Left lung (tissue), 10 donors: ENCODE results near the gene TTLL5. TPM values are rescaled to one million over a fixed set of nuclear protein-coding genes. Genes with fewer than 3 reads are reported as not detected.

ENCODE experiments used
- ATAC-seq: fragments of 200-7000 bp; cut with Tn5 transposase; one replicate; pipeline ENCODE4 v1.9.1; 2020; ENCODE audit warnings: moderate library complexity
- DNase-seq, 4 donors: peaks; one replicate each; pipeline ENCODE4 v3.0.0-alpha.2; 2013 to 2020
- H3K27ac ChIP-seq, 2 donors: fragments of 200-600 bp; sonication (generic) in 1 of 2; one replicate each; pipeline versions ENCODE4 v1.5.0 to v1.8.0; 2020 to 2021
- H3K27me3 ChIP-seq, 2 donors: fragments of 200-600 bp; sonication (generic) in 1 of 2; one replicate each; pipeline versions ENCODE4 v1.5.0 to v1.8.0; 2020 to 2021
- H3K36me3 ChIP-seq, 2 donors: fragments of 200-600 bp; sonication (generic) in 1 of 2; one replicate each; pipeline versions ENCODE4 v1.5.0 to v1.8.0; 2020 to 2021
- H3K4me1 ChIP-seq, 2 donors: fragments of 200-600 bp; one replicate each; pipeline ENCODE4 v1.8.0; 2021
- H3K4me3 ChIP-seq, 2 donors: fragments of 200-600 bp; sonication (generic) in 1 of 2; one replicate each; pipeline versions ENCODE4 v1.5.0 to v1.8.0; 2020 to 2021; ENCODE audit warnings: mild to moderate bottlenecking in 1 of 2
- H3K9me3 ChIP-seq, 2 donors: fragments of 200-600 bp; sonication (generic) in 1 of 2; one replicate each; pipeline versions ENCODE4 v1.5.0 to v1.8.0; 2020 to 2021
- intact Hi-C, 2 donors: fragments of 100-400 bp; cut with DNase I; formaldehyde crosslinking; loops; one replicate each; pipeline versions ENCODE4 v1.11.2 to v1.14.2; 2022
- polyA plus RNA-seq, 6 donors: library from polyadenylated mRNA; unstranded; fragments of 120-200 nt; gene quantifications; one replicate each; pipeline ENCODE4 v1.2.1, GENCODE V29; 2013; ENCODE audit not compliant: insufficient read length in 6 of 6
- total RNA-seq, 2 donors: library from RNA; stranded (reverse); fragmentation: NEBNext Ultra II Directional; extraction: Animal tissue kit (Norgen Biotek cat#: 25700); gene quantifications; one replicate each; pipeline ENCODE4 v1.2.1, GENCODE V29; 2021
- TF ChIP-seq, protein P1 (sequence below), 2 donors: fragments of 200-600 bp; sonication (generic) in 1 of 2; IDR thresholded peaks; one replicate each; pipeline versions ENCODE4 v1.5.0 to v1.8.0; 2021; ENCODE audit warnings: antibody characterized with exemption in 2 of 2
- donor health status: DM: no; HTN: yes; CAD: no.
- donor health status: DM: no; HTN: no; CAD: no.

Gene TTLL5
- total and polyA plus RNA-seq, 8 donors, result 30.8 to 46.7 (median 42.1) TPM

- Histone ChIP-seq H3K36me3 (no peaks in the 10 kb centered on the region), H3K27ac (no peak overlapping the region), H3K9me3 (no peaks in the 10 kb centered on the region), H3K4me1 (no peaks in the 10 kb centered on the region), H3K4me3 (no peak overlapping the region), H3K27me3 (no peaks in the 10 kb centered on the region)
- ATAC-seq (no peak), DNase-seq (no peak)
- TF ChIP-seq, protein P1, sequence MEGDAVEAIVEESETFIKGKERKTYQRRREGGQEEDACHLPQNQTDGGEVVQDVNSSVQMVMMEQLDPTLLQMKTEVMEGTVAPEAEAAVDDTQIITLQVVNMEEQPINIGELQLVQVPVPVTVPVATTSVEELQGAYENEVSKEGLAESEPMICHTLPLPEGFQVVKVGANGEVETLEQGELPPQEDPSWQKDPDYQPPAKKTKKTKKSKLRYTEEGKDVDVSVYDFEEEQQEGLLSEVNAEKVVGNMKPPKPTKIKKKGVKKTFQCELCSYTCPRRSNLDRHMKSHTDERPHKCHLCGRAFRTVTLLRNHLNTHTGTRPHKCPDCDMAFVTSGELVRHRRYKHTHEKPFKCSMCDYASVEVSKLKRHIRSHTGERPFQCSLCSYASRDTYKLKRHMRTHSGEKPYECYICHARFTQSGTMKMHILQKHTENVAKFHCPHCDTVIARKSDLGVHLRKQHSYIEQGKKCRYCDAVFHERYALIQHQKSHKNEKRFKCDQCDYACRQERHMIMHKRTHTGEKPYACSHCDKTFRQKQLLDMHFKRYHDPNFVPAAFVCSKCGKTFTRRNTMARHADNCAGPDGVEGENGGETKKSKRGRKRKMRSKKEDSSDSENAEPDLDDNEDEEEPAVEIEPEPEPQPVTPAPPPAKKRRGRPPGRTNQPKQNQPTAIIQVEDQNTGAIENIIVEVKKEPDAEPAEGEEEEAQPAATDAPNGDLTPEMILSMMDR (IDR thresholded peaks at IDR 0.05), result no peak
- intact Hi-C loops, result no loop called here
Measured at GRCh38 chr14:75857199-75857598, 196.2 kb downstream of the TTLL5 start.

DNA sequence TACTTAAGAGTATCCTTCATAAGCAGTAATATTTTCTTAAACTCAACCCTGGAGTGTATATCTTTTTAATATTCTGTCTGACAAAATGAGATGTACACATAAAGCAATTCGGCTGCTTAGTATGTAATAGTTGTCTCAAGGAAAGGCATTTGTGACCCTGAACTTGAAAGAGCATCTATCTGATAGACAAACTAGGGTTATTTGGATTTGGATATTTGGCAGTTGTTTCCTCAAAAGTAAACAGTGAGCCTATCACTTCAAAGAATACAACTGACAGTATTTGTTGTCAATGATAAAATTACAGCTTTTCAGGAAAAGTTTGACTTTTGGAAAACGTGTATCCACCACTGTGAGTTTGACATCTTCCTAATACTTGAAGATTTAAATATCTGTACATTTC lies 197.3 kb downstream of the TTLL5 start:
- Histone ChIP-seq H3K36me3 (no peaks in the 10 kb centered on the region), H3K4me1 (no peaks in the 10 kb centered on the region), H3K4me3 (no peak overlapping the region), H3K27me3 (no peaks in the 10 kb centered on the region), H3K27ac (no peak overlapping the region), H3K9me3 (no peaks in the 10 kb centered on the region)
- DNase-seq (no peak), ATAC-seq (no peak)
- TF ChIP-seq, protein P1 (IDR thresholded peaks at IDR 0.05), result no peak
- intact Hi-C loops, result no loop called here

DNA sequence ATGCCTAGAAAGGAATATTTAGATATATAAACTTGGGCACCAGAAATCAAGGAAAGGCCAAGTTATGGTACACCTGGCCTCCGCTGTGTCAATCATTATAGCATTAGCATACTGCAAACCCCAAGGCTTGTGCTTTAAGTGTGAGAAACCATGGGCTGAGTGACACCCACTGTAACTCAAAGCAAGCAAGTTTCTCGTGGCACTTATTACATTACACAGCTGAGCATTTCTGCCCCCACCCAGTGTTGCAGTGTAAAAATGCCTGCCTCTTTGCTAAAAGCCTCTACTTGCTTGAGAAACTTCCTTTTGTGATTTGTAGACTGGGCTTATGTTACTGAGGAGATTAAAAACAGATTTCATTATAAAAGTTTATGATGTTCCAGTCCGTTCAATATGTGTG lies 198.7 kb downstream of the TTLL5 start:
- Histone ChIP-seq H3K27me3 (no peaks in the 10 kb centered on the region), H3K27ac (no peak overlapping the region), H3K4me3 (no peak overlapping the region), H3K36me3 (no peaks in the 10 kb centered on the region), H3K9me3 (no peaks in the 10 kb centered on the region), H3K4me1 (no peaks in the 10 kb centered on the region)
- no peak for ATAC-seq
- TF ChIP-seq, protein P1 (IDR thresholded peaks at IDR 0.05), result no peak
- no peak for DNase-seq
- intact Hi-C loops, result no loop called here

DNA sequence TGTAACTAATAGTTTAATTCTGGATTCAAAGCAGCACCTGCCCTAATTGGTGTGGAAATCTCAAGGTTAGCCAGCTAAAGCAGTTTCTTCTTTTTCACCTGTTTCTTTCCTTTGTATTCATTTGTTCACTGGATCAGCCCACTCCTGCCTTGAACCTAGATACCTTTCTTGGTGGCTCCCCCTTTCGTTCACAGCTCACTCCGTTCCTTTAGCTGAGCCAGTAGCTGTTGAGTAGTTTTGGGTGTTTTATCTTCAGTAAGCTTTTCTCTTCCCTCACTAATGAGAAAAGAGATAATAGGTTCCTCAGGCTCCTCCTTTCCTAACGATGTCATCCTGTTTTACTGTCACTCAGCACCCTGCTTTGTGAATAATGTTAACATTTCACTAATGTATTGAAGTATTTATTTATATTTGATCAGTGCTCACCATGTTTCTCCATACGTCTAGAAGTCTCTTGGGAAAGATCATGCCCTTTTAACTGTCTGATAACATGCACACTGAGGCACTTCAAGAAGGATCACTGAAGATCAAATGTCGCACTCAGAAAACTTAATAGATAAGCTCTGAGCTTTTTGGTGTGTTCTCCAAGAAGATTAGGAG lies 199.6 kb downstream of the TTLL5 start:
- H3K4me1 ChIP-seq, result peaks cover 0 to 2% of the 10 kb centered on the region in 2 donors
- intact Hi-C loops, result no loop called here
- H3K36me3 ChIP-seq, result no peaks in the 10 kb centered on the region
- H3K4me3 ChIP-seq, result no peak overlapping the region
- H3K27ac ChIP-seq, result peak overlapping the region in 1 of 2 donors; percentile 6
- no peaks in the 10 kb centered on the region for H3K27me3 ChIP-seq
- ATAC-seq (no peak), DNase-seq (no peak)
- H3K9me3 ChIP-seq, result no peaks in the 10 kb centered on the region
- TF ChIP-seq, protein P1 (IDR thresholded peaks at IDR 0.05), result no peak

DNA sequence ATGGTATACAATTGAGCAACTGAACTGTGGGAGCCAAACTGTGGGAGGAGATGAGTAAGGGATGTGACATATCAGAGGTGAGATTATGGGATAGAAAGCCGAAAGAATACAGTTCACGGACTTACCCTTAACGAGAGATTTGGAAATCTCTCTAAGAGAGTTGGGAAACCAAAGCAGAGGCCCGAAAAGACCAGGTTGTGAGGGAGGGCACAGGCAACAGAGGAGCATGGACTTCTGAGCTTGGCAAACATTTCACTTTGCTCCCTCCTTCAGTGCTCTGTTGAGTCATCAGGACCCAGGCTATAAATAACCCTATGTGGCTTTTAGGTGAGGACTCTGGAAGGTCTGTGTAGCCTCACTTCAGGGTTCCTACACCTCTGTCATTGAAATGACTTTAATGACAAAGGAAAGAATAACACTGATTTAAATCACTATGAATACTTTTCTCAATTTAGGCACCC lies 200.1 kb downstream of the TTLL5 start:
- no peaks in the 10 kb centered on the region for H3K27me3 ChIP-seq
- TF ChIP-seq, protein P1 (IDR thresholded peaks at IDR 0.05), result no peak
- no peaks in the 10 kb centered on the region for H3K36me3 ChIP-seq
- no peak overlapping the region for H3K4me3 ChIP-seq
- no peaks in the 10 kb centered on the region for H3K9me3 ChIP-seq
- peak; percentile 96 for ATAC-seq
- H3K4me1 ChIP-seq, result peaks cover 0 to 7% of the 10 kb centered on the region in 2 donors
- H3K27ac ChIP-seq, result peak overlapping the region in 1 of 2 donors; percentile 6
- DNase-seq, result no peak
- intact Hi-C loops, result no loop called here
